Panc1 (cell line): ENCODE data around the gene ADAMTS15. TPM values are rescaled to one million over a fixed set of nuclear protein-coding genes. Genes with fewer than 3 reads are reported as not detected.

Experiments used
- ATAC-seq: fragments of 200-7000 bp; cut with Tn5 transposase; 2 replicates; pipeline ENCODE4 v1.9.1; 2020; ENCODE audit warnings: mild to moderate bottlenecking, moderate library complexity
- BruUV-seq: library from RNA; stranded (reverse); fragments of 400-500 nt; replicated peaks from 2 replicates; lab custom pipeline; 2021; lab: Mats Ljungman, UMichigan
- CTCF ChIA-PET: fragments of 300-600 bp; sonication (Branson Sonifier 250); formaldehyde crosslinking; loops from one replicate; lab custom pipeline; 2022; ENCODE audit warnings: antibody characterized with exemption; lab: Charles Lee
- POLR2A ChIA-PET: fragments of 300-600 bp; sonication (Branson Sonifier 250); formaldehyde crosslinking; loops from one replicate; lab custom pipeline; 2022; ENCODE audit warnings: antibody characterized with exemption; lab: Charles Lee
- DNase-seq: peaks from one replicate; pipeline ENCODE4 v3.0.0-alpha.2; 2010; ENCODE audit warnings: low read depth, low spot score
- H3K27ac ChIP-seq: 2 replicates; pipeline ENCODE4 v1.5.1; 2011; ENCODE audit warnings: mild to moderate bottlenecking, low read length, inconsistent platforms
- H3K27me3 ChIP-seq: fragments of 200-500 bp; sonication (Bioruptor generic); 2 replicates; pipeline ENCODE4 v1.6.0; 2014; ENCODE audit warnings: low read length, inconsistent platforms; ENCODE audit not compliant: control insufficient read depth, insufficient read depth
- H3K36me3 ChIP-seq: fragments of 200-500 bp; sonication (Bioruptor generic); 2 replicates; pipeline ENCODE4 v1.5.1; 2014; ENCODE audit warnings: inconsistent platforms, mild to moderate bottlenecking, low read length, moderate library complexity; ENCODE audit not compliant: control insufficient read depth, insufficient read depth
- H3K4me1 ChIP-seq: 2 replicates; pipeline ENCODE4 v1.5.1; 2011; ENCODE audit warnings: inconsistent platforms, mild to moderate bottlenecking, low read length, moderate library complexity; ENCODE audit not compliant: control insufficient read depth, insufficient read depth
- H3K4me3 ChIP-seq, 2 experiments: 2 replicates each; pipeline ENCODE4 v1.5.1; 2011 to 2012; ENCODE audit warnings: low read depth in 2 of 2, low read length in 2 of 2, mild to moderate bottlenecking in 2 of 2, inconsistent platforms in 1 of 2, moderate library complexity in 1 of 2
- H3K9me3 ChIP-seq: fragments of 200-500 bp; sonication (Bioruptor generic); 2 replicates; pipeline ENCODE4 v1.5.1; 2014; ENCODE audit warnings: low read depth, mild to moderate bottlenecking, inconsistent platforms, low read length, moderate library complexity; ENCODE audit not compliant: control insufficient read depth, insufficient read depth
- POLR2AphosphoS5 ChIP-seq: IDR thresholded peaks from 2 replicates; pipeline ENCODE4 v1.6.1; 2012; ENCODE audit warnings: mild to moderate bottlenecking, low read depth, low read length, moderate library complexity
- SIN3A ChIP-seq: IDR thresholded peaks from 2 replicates; pipeline ENCODE4 v1.6.1; 2012; ENCODE audit warnings: low read depth, mild to moderate bottlenecking, low read length, moderate library complexity, borderline replicate concordance; ENCODE audit not compliant: insufficient read depth
- TCF7L2 ChIP-seq: IDR thresholded peaks from 2 replicates; pipeline ENCODE4 v1.6.1; 2011; ENCODE audit warnings: mild to moderate bottlenecking, low read depth, low read length, inconsistent platforms
- in situ Hi-C: cut with HindIII; loops from 2 replicates; pipeline ENCODE4 v1.10.0; 2016; ENCODE audit warnings: low sequenced_read_pairs, low pct_unique_long_range_greater_than_20kb
- intact Hi-C: fragments of 100-400 bp; cut with micrococcal nuclease; formaldehyde crosslinking; loops from one replicate; pipeline ENCODE4 v1.10.0; 2022; ENCODE audit not compliant: unreplicated experiment
- total RNA-seq: library from RNA; stranded (reverse); gene quantifications from one replicate; pipeline ENCODE4 v1.2.1, GENCODE V29; 2021; ENCODE audit not compliant: unreplicated experiment
- TF ChIP-seq, protein P1 (sequence below), 2 experiments: IDR thresholded peaks; 2 replicates each; pipeline ENCODE4 v1.6.1; 2011 to 2012; ENCODE audit warnings: low read depth in 2 of 2, control low read depth in 1 of 2, low read length in 1 of 2, mild to moderate bottlenecking in 1 of 2, moderate library complexity in 1 of 2; ENCODE audit not compliant: insufficient read depth in 1 of 2
- TF ChIP-seq, protein P2 (sequence below): fragments of 450-650 bp; IDR thresholded peaks from 2 replicates; pipeline ENCODE4 v1.5.1; 2017; ENCODE audit warnings: mild to moderate bottlenecking

ADAMTS15 gene
- total RNA-seq, 1 experiment from 2014 or later = 39.9 TPM

DNA sequence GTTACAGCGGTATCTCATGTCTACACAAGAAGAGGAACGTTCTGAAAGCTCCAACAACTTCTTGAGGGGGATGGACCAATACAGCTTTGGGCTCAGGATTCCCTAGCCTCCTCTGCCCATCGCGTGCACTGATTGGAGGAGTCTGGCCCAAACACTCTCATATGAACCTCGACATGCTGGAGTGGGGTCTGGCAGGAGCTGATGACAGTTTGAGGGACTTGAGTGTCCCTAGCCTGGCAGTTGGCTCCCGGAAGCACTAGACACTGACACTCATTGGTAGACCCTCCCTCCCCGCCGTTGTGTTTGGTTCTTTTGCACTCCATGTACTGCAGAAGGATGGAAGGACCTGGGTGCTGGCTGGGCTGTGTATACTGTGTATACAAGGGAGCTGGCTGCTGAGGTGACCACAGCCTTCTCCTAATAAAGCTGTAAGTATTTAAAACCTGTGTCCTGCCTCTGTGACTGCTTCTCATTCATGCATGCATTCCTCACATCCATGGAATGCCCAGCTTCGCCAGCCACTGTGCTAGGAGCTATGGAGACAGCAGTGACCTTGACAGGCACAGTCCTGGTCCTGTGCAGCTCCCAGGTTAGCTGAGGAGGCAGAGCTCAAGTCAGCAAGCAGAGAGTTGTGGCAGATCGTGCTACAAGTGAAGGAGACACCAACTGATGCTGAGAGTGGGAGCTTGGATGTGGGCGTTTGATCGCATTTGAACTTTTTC is 27.9 kb downstream of the ADAMTS15 start:
- H3K4me3 ChIP-seq = no peak overlapping the region
- CTCF ChIA-PET = interaction anchor here (0.9 kb wide), 1 partner anchor 43 kb away, joined by 5 read pairs; no protein-coding TSS in a partner anchor
- ATAC-seq = peak; percentile 27
- peaks cover 20% of the 10 kb centered on the region for H3K4me1 ChIP-seq
- TF ChIP-seq SIN3A (no peak), POLR2AphosphoS5 (no peak), TCF7L2 (no peak)
- TF ChIP-seq, protein P1, sequence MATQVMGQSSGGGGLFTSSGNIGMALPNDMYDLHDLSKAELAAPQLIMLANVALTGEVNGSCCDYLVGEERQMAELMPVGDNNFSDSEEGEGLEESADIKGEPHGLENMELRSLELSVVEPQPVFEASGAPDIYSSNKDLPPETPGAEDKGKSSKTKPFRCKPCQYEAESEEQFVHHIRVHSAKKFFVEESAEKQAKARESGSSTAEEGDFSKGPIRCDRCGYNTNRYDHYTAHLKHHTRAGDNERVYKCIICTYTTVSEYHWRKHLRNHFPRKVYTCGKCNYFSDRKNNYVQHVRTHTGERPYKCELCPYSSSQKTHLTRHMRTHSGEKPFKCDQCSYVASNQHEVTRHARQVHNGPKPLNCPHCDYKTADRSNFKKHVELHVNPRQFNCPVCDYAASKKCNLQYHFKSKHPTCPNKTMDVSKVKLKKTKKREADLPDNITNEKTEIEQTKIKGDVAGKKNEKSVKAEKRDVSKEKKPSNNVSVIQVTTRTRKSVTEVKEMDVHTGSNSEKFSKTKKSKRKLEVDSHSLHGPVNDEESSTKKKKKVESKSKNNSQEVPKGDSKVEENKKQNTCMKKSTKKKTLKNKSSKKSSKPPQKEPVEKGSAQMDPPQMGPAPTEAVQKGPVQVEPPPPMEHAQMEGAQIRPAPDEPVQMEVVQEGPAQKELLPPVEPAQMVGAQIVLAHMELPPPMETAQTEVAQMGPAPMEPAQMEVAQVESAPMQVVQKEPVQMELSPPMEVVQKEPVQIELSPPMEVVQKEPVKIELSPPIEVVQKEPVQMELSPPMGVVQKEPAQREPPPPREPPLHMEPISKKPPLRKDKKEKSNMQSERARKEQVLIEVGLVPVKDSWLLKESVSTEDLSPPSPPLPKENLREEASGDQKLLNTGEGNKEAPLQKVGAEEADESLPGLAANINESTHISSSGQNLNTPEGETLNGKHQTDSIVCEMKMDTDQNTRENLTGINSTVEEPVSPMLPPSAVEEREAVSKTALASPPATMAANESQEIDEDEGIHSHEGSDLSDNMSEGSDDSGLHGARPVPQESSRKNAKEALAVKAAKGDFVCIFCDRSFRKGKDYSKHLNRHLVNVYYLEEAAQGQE (IDR thresholded peaks at IDR 0.05; ENCODE audit: insufficient read depth in 1 of 2, low read depth in 2 of 2, low read length in 1 of 2) = no peak
- TF ChIP-seq, protein P2, sequence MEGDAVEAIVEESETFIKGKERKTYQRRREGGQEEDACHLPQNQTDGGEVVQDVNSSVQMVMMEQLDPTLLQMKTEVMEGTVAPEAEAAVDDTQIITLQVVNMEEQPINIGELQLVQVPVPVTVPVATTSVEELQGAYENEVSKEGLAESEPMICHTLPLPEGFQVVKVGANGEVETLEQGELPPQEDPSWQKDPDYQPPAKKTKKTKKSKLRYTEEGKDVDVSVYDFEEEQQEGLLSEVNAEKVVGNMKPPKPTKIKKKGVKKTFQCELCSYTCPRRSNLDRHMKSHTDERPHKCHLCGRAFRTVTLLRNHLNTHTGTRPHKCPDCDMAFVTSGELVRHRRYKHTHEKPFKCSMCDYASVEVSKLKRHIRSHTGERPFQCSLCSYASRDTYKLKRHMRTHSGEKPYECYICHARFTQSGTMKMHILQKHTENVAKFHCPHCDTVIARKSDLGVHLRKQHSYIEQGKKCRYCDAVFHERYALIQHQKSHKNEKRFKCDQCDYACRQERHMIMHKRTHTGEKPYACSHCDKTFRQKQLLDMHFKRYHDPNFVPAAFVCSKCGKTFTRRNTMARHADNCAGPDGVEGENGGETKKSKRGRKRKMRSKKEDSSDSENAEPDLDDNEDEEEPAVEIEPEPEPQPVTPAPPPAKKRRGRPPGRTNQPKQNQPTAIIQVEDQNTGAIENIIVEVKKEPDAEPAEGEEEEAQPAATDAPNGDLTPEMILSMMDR = no peak
- H3K27ac ChIP-seq = peak overlapping the region; percentile 76; the same call in 1 of the 2 replicates
- BruUV-seq = TSS peak; percentile 81
- DNase-seq = no peak
- H3K9me3 ChIP-seq = no peaks in the 10 kb centered on the region
- H3K27me3 ChIP-seq = no peaks in the 10 kb centered on the region
- in situ Hi-C loops (no loop called here), intact Hi-C loops (no loop called here)
- POLR2A ChIA-PET = interaction anchor here (0.6 kb wide), 1 partner anchor 496 kb away, joined by 3 read pairs; no protein-coding TSS in a partner anchor
- no peaks in the 10 kb centered on the region; the same call in 1 of the 2 replicates for H3K36me3 ChIP-seq

DNA sequence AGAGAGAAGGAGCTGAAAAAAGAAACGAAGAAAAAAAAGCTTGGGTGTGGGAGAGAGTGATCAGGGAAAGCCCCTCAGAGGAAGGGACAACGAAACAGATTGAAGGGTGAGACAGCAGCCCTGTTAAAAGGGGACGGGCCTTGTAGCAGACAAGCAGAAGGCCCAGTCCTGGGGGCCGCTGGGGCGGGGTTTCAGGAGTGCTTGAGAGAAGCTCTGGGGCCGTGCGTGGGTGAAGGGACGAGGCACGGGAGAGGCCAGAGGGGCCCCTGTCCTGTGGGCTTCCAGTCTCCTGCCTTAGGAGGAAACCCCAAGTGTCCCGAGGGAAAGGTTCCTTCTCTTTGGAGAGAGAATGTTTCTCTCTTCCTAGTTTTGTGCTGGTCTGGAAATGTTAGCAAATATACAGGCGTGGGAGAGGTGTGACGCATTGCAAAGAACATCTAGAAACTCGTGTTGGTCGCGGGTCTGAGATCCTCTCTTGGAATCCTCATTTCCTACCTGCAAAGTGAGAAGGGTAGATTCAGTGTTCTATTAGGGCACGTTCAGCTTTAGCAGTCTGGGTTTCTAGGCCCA is 28.6 kb downstream of the ADAMTS15 start:
- ChIA-PET POLR2A (no interaction called here), CTCF (interaction anchor here (0.9 kb wide), 1 partner anchor 44 kb away, joined by 5 read pairs; no protein-coding TSS in a partner anchor)
- no TSS peak for BruUV-seq
- Histone ChIP-seq H3K4me3 (no peak overlapping the region), H3K9me3 (no peaks in the 10 kb centered on the region), H3K36me3 (no peaks in the 10 kb centered on the region), H3K4me1 (peaks cover 20% of the 10 kb centered on the region), H3K27me3 (no peaks in the 10 kb centered on the region), H3K27ac (peak overlapping the region; percentile 76)
- ATAC-seq (no peak), DNase-seq (no peak)
- TF ChIP-seq SIN3A (no peak), POLR2AphosphoS5 (no peak), TCF7L2 (no peak)
- TF ChIP-seq, protein P2 = no peak
- TF ChIP-seq, protein P1 (IDR thresholded peaks at IDR 0.05; ENCODE audit: insufficient read depth in 1 of 2, low read depth in 2 of 2, low read length in 1 of 2) = no peak
- in situ Hi-C loops (no loop called here), intact Hi-C loops (no loop called here)
